HepG2 (cell line): ENCODE results near the gene COBL. TPM values are rescaled to one million over a fixed set of nuclear protein-coding genes. Genes with fewer than 3 reads are reported as not detected.
A peak's percentile ranks its signal among the peaks of the same experiment; 100 is the strongest.

Experiments used
- BCL6 ChIP-seq: IDR thresholded peaks from 2 replicates; pipeline ENCODE4 v1.6.1; 2016; ENCODE audit warnings: missing genetic modification reagents, missing compliant biosample characterization
- DMAP1 ChIP-seq: IDR thresholded peaks from 2 replicates; pipeline ENCODE4 v1.6.1; 2016
- FLYWCH1 ChIP-seq: sonication (generic); formaldehyde crosslinking; IDR thresholded peaks from 2 replicates; pipeline ENCODE4 v1.8.1; 2023; ENCODE audit warnings: mild to moderate bottlenecking, missing genetic modification reagents
- GTF2F1 ChIP-seq: fragments of 150-350 bp; IDR thresholded peaks from 2 replicates; pipeline ENCODE4 v1.6.1; 2014; ENCODE audit warnings: low read length
- HNRNPLL ChIP-seq: fragments of 200-400 bp; formaldehyde crosslinking; IDR thresholded peaks from 2 replicates; pipeline ENCODE4 v1.6.1; 2017; ENCODE audit warnings: mild to moderate bottlenecking, low read depth, low read length; ENCODE audit not compliant: poor library complexity, severe bottlenecking
- MAFF ChIP-seq: IDR thresholded peaks from 2 replicates; pipeline ENCODE4 v1.6.1; 2011; ENCODE audit warnings: low read depth, low read length, improper control_type of control experiment
- NFIC ChIP-seq: IDR thresholded peaks from 2 replicates; pipeline ENCODE4 v1.6.1; 2012; ENCODE audit warnings: mild to moderate bottlenecking, low read length, inconsistent platforms
- RBM39 ChIP-seq: fragments of 200-400 bp; formaldehyde crosslinking; IDR thresholded peaks from one replicate; pipeline ENCODE4 v1.6.1; 2018; ENCODE audit warnings: antibody characterized with exemption, mild to moderate bottlenecking, low read depth, low read length; ENCODE audit not compliant: poor library complexity, severe bottlenecking
- SALL1 ChIP-seq: sonication (generic); formaldehyde crosslinking; IDR thresholded peaks from 2 replicates; pipeline ENCODE4 v1.8.0; 2022; ENCODE audit warnings: mild to moderate bottlenecking, missing genetic modification reagents
- SOX5 ChIP-seq: IDR thresholded peaks from 2 replicates; pipeline ENCODE4 v1.6.1; 2016; ENCODE audit warnings: borderline replicate concordance
- TAF1 ChIP-seq: sonication (generic); formaldehyde crosslinking; IDR thresholded peaks from 2 replicates; pipeline ENCODE4 v1.4.0; 2020; ENCODE audit warnings: missing genetic modification reagents
- XRCC5 ChIP-seq: fragments of 200-400 bp; formaldehyde crosslinking; optimal IDR thresholded peaks from 2 replicates; pipeline ENCODE3; 2017; ENCODE audit warnings: mild to moderate bottlenecking, low read length
- ZBTB21 ChIP-seq: sonication (generic); formaldehyde crosslinking; IDR thresholded peaks from 2 replicates; pipeline ENCODE4 v1.4.0; 2020; ENCODE audit warnings: missing genetic modification reagents
- ZBTB7B ChIP-seq: sonication (generic); formaldehyde crosslinking; IDR thresholded peaks from 2 replicates; pipeline ENCODE4 v1.4.0; 2020; ENCODE audit warnings: missing genetic modification reagents
- ZFP41 ChIP-seq: sonication (generic); formaldehyde crosslinking; IDR thresholded peaks from 2 replicates; pipeline ENCODE4 v1.4.0; 2020; ENCODE audit warnings: mild to moderate bottlenecking, missing genetic modification reagents, borderline replicate concordance
- ZKSCAN8 ChIP-seq: IDR thresholded peaks from 2 replicates; pipeline ENCODE4 v1.6.1; 2016; ENCODE audit warnings: borderline replicate concordance, missing genetic modification reagents, missing compliant biosample characterization
- ZNF253 ChIP-seq: sonication (generic); formaldehyde crosslinking; IDR thresholded peaks from 2 replicates; pipeline ENCODE4 v1.8.0; 2022; ENCODE audit warnings: mild to moderate bottlenecking, missing genetic modification reagents, borderline replicate concordance
- ZNF644 ChIP-seq: IDR thresholded peaks from 2 replicates; pipeline ENCODE4 v1.6.1; 2016; ENCODE audit warnings: low read depth
- ZNF713 ChIP-seq: sonication (generic); formaldehyde crosslinking; IDR thresholded peaks from 2 replicates; pipeline ENCODE4 v1.4.0; 2020; ENCODE audit warnings: mild to moderate bottlenecking, missing genetic modification reagents
- ZNF761 ChIP-seq: sonication (generic); formaldehyde crosslinking; conservative IDR thresholded peaks from 2 replicates; pipeline ENCODE4 v1.4.0; 2020; ENCODE audit warnings: mild to moderate bottlenecking, missing genetic modification reagents
- polyA plus RNA-seq, 8 experiments: library from polyadenylated mRNA; depleted of rRNA in 3 of 8; stranded (reverse) in 7 of 8; unstranded in 1 of 8; fragments of >200 nt; fragmentation: Illumina TruSeq in 4 of 8; extraction: Trizol in 4 of 8; gene quantifications; 2 replicates each; pipeline versions ENCODE4 v1.2.1 to v1.2.3, GENCODE V29; 2011 to 2016; ENCODE audit warnings: low read depth in 4 of 8, missing spikeins in 1 of 8, mixed read lengths in 1 of 8; ENCODE audit not compliant: insufficient read depth in 1 of 8
- total RNA-seq, 5 experiments: library from RNA; depleted of rRNA; stranded (reverse); fragments of >200 nt; fragmentation: Illumina TruSeq; extraction: Trizol; gene quantifications; 2 replicates each; pipeline ENCODE4 v1.2.3, GENCODE V29; 2016; ENCODE audit warnings: low read depth in 1 of 5
- TF ChIP-seq, protein P1 (sequence below): sonication (generic); formaldehyde crosslinking; IDR thresholded peaks from 2 replicates; pipeline ENCODE4 v1.9.0; 2022; ENCODE audit warnings: missing genetic modification reagents, mild to moderate bottlenecking, borderline replicate concordance
- TF ChIP-seq, protein P2 (sequence below): sonication (generic); formaldehyde crosslinking; IDR thresholded peaks from 2 replicates; pipeline ENCODE4 v1.4.0; 2020; ENCODE audit warnings: missing genetic modification reagents, borderline replicate concordance
- TF ChIP-seq, protein P3 (sequence below): sonication (generic); formaldehyde crosslinking; IDR thresholded peaks from 2 replicates; pipeline ENCODE4 v1.5.1; 2020; ENCODE audit warnings: missing genetic modification reagents, mild to moderate bottlenecking, borderline replicate concordance
- TF ChIP-seq, protein P4 (sequence below): sonication (generic); formaldehyde crosslinking; IDR thresholded peaks from 2 replicates; pipeline ENCODE4 v1.8.0; 2022; ENCODE audit warnings: mild to moderate bottlenecking, missing genetic modification reagents, borderline replicate concordance

COBL gene
- total and polyA plus RNA-seq, 2 of the 13 experiments (the other 11 are each of a cell fraction or from before 2014, with no cell fraction given), result 3.8 to 4.9 TPM

DNA sequence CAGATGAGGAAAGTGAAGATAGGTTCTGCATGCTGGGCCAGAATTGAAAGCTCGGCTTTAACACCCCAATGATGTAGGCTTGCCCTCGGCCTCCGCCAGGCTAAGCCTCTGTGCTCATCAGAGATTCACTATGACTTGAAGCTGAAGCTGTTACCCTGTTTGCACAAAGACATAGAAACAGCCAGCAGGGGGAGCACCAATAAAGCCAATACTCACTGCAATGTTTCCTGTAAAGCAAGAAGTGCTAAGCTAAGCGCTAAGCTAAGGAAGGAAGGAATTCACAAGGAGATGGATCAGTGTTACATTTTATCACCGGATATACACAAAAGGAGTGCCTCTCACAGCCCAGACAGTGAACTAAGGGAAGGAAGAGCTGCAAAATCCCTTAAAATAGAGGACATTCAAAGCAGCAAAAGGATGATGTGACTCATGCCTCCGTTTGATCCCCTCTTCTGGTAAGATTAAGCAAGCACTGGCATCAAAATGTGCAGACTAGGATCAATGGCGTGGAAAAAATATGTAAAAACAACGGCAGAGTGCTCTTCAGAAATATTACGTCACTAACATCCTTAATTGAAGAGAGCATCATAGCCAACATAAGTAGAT lies 153.8 kb downstream of the COBL start (continued):
- TF ChIP-seq, protein P1, sequence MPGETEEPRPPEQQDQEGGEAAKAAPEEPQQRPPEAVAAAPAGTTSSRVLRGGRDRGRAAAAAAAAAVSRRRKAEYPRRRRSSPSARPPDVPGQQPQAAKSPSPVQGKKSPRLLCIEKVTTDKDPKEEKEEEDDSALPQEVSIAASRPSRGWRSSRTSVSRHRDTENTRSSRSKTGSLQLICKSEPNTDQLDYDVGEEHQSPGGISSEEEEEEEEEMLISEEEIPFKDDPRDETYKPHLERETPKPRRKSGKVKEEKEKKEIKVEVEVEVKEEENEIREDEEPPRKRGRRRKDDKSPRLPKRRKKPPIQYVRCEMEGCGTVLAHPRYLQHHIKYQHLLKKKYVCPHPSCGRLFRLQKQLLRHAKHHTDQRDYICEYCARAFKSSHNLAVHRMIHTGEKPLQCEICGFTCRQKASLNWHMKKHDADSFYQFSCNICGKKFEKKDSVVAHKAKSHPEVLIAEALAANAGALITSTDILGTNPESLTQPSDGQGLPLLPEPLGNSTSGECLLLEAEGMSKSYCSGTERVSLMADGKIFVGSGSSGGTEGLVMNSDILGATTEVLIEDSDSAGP, result no peak
- TF ChIP-seq RBM39, result no peak
- no peak for TF ChIP-seq ZNF644
- no peak for TF ChIP-seq FLYWCH1 (CRISPR knock-in tag)
- TF ChIP-seq ZNF713 (CRISPR knock-in tag), result no peak
- TF ChIP-seq, protein P2, sequence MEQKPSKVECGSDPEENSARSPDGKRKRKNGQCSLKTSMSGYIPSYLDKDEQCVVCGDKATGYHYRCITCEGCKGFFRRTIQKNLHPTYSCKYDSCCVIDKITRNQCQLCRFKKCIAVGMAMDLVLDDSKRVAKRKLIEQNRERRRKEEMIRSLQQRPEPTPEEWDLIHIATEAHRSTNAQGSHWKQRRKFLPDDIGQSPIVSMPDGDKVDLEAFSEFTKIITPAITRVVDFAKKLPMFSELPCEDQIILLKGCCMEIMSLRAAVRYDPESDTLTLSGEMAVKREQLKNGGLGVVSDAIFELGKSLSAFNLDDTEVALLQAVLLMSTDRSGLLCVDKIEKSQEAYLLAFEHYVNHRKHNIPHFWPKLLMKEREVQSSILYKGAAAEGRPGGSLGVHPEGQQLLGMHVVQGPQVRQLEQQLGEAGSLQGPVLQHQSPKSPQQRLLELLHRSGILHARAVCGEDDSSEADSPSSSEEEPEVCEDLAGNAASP (CRISPR knock-in tag), result no peak
- TF ChIP-seq DMAP1, result no peak
- TF ChIP-seq ZBTB21 (CRISPR knock-in tag), result no peak
- TF ChIP-seq SALL1 (CRISPR knock-in tag), result no peak; the same call in 1 of the 2 replicates
- peak; percentile 30 for TF ChIP-seq XRCC5
- TF ChIP-seq ZKSCAN8 (CRISPR knock-in tag), result no peak
- TF ChIP-seq, protein P3, sequence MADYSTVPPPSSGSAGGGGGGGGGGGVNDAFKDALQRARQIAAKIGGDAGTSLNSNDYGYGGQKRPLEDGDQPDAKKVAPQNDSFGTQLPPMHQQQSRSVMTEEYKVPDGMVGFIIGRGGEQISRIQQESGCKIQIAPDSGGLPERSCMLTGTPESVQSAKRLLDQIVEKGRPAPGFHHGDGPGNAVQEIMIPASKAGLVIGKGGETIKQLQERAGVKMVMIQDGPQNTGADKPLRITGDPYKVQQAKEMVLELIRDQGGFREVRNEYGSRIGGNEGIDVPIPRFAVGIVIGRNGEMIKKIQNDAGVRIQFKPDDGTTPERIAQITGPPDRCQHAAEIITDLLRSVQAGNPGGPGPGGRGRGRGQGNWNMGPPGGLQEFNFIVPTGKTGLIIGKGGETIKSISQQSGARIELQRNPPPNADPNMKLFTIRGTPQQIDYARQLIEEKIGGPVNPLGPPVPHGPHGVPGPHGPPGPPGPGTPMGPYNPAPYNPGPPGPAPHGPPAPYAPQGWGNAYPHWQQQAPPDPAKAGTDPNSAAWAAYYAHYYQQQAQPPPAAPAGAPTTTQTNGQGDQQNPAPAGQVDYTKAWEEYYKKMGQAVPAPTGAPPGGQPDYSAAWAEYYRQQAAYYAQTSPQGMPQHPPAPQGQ (CRISPR knock-in tag), result no peak
- no peak for TF ChIP-seq ZBTB7B (CRISPR knock-in tag)
- no peak for TF ChIP-seq NFIC
- no peak for TF ChIP-seq ZNF761 (CRISPR knock-in tag)
- TF ChIP-seq, protein P4, sequence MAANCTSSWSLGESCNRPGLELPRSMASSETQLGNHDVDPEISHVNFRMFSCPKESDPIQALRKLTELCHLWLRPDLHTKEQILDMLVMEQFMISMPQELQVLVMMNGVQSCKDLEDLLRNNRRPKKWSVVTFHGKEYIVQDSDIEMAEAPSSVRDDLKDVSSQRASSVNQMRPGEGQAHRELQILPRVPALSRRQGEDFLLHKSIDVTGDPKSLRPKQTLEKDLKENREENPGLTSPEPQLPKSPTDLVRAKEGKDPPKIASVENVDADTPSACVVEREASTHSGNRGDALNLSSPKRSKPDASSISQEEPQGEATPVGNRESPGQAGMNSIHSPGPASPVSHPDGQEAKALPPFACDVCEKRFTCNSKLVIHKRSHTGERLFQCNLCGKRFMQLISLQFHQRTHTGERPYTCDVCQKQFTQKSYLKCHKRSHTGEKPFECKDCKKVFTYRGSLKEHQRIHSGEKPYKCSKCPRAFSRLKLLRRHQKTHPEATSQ (CRISPR knock-in tag), result no peak
- TF ChIP-seq ZFP41 (CRISPR knock-in tag), result no peak
- TF ChIP-seq SOX5, result no peak
- TF ChIP-seq TAF1 (CRISPR knock-in tag), result no peak
- TF ChIP-seq HNRNPLL, result no peak
- no peak for TF ChIP-seq ZNF253 (CRISPR knock-in tag)
- peak; percentile 75 for TF ChIP-seq MAFF
- no peak for TF ChIP-seq GTF2F1
- no peak for TF ChIP-seq BCL6 (CRISPR knock-in tag)
